Right lobe of liver (tissue), 6 donors: ENCODE data around the gene EYA3. TPM values are rescaled to one million over a fixed set of nuclear protein-coding genes. Genes with fewer than 3 reads are reported as not detected.

Source experiments
- ATAC-seq, 4 donors: fragments of 200-7000 bp; cut with Tn5 transposase; one replicate each; pipeline ENCODE4 v1.9.1; 2020; ENCODE audit warnings: mild to moderate bottlenecking in 4 of 4, moderate library complexity in 4 of 4
- DNase-seq, 3 donors: peaks; one replicate each; pipeline ENCODE4 v3.0.0-alpha.2; 2020
- H3K27ac ChIP-seq, 3 donors: fragments of 200-600 bp; one replicate each; pipeline ENCODE4 v1.8.0; 2022
- H3K27me3 ChIP-seq, 2 donors: fragments of 200-600 bp; one replicate each; pipeline ENCODE4 v1.8.0; 2022
- H3K36me3 ChIP-seq, 4 donors: fragments of 200-600 bp; sonication (generic) in 1 of 4; one replicate each; pipeline versions ENCODE4 v1.5.1 to v1.8.0; 2017 to 2022; ENCODE audit warnings: control low read depth in 1 of 4
- H3K4me1 ChIP-seq, 4 donors: fragments of 200-600 bp; sonication (generic) in 1 of 4; one replicate each; pipeline versions ENCODE4 v1.5.1 to v1.8.0; 2017 to 2022; ENCODE audit warnings: control low read depth in 1 of 4
- H3K4me3 ChIP-seq, 3 donors: fragments of 200-600 bp; one replicate each; pipeline ENCODE4 v1.8.0; 2022
- H3K9me3 ChIP-seq, 4 donors: fragments of 200-600 bp; sonication (generic) in 1 of 4; one replicate each; pipeline versions ENCODE4 v1.5.1 to v1.8.0; 2017 to 2022; ENCODE audit warnings: control low read depth in 1 of 4
- CTCF ChIP-seq, 4 donors: fragments of 200-600 bp in 3 of 4; fragments of 450-650 bp in 1 of 4; IDR thresholded peaks; one replicate each; pipeline versions ENCODE4 v1.5.1 to v1.8.0; 2016 to 2022; ENCODE audit warnings: antibody characterized with exemption in 4 of 4, mild to moderate bottlenecking in 2 of 4
- POLR2A ChIP-seq: fragments of 450-650 bp; IDR thresholded peaks from one replicate; pipeline ENCODE4 v1.6.1; 2017; ENCODE audit warnings: antibody characterized with exemption, mild to moderate bottlenecking
- WGBS: methylation state at CpG from one replicate; pipeline ENCODE4 v1.1.6; 2018; ENCODE audit warnings: low coverage, low lambda C conversion rate; ENCODE audit not compliant: insufficient coverage; ENCODE audit errors: missing lambda C conversion rate; 5-methylcytosine and 5-hydroxymethylcytosine counted together
- intact Hi-C, 2 donors: fragments of 100-400 bp; cut with DNase I; formaldehyde crosslinking; loops; one replicate each; pipeline versions ENCODE4 v1.11.2 to v1.14.1; 2022
- total RNA-seq, 6 experiments: library from RNA; depleted of rRNA in 2 of 6; stranded (reverse); fragments of >200 nt in 2 of 6; fragmentation: NEBNext Ultra II Directional in 3 of 6; extraction: Animal tissue kit (Norgen Biotek cat#: 25700) in 3 of 6; gene quantifications; one replicate each; pipeline versions ENCODE4 v1.1.0 to v1.2.4, GENCODE V29; 2016 to 2023
- donor health status: DM: no; HTN: yes; CAD: no.
- donor health status: DM: no; HTN: no; CAD: no.
- donor health status: DM: no; HTN: no; CAD: no.
- donor health status: DM: no; HTN: yes; CAD: no.
- donor health status: DM: no; HTN: yes; CAD: no.

EYA3 gene
- total RNA-seq, 6 experiments from 2014 or later, result 6.6 to 10.2 (median 7.3) TPM

GRCh38 chr1:28111157-28111556 lies 22.7 kb upstream of the EYA3 start:
- Histone ChIP-seq H3K9me3 (no peaks in the 10 kb centered on the region), H3K27ac (no peak overlapping the region), H3K27me3 (no peaks in the 10 kb centered on the region), H3K36me3 (no peaks in the 10 kb centered on the region), H3K4me1 (no peaks in the 10 kb centered on the region), H3K4me3 (no peak overlapping the region)
- no peak for TF ChIP-seq POLR2A
- no peak for TF ChIP-seq CTCF (IDR thresholded peaks at IDR 0.05)
- WGBS, result 79% methylated on average over 2 of the region's 2 CpGs
- no peak for DNase-seq
- ATAC-seq, result peak; percentile 19 to 45 (median 28)
- intact Hi-C loops, result no loop called here

- H3K9me3 ChIP-seq, result no peaks in the 10 kb centered on the region
- ATAC-seq (no peak), DNase-seq (no peak)
- no peaks in the 10 kb centered on the region for H3K36me3 ChIP-seq
- no peak for TF ChIP-seq CTCF (IDR thresholded peaks at IDR 0.05)
- TF ChIP-seq POLR2A, result no peak
- no peak overlapping the region for H3K27ac ChIP-seq
- intact Hi-C loops, result no loop called here
- no peaks in the 10 kb centered on the region for H3K27me3 ChIP-seq
- WGBS, result 82% methylated on average over 1 of the region's 1 CpG
- H3K4me1 ChIP-seq, result no peaks in the 10 kb centered on the region
- H3K4me3 ChIP-seq, result no peak overlapping the region
These were observed 22.1 kb upstream of the EYA3 start for GRCh38 chr1:28110555-28110954.

GRCh38 chr1:28109639-28110038 lies 21.2 kb upstream of the EYA3 start:
- intact Hi-C loops, result no loop called here
- TF ChIP-seq CTCF (IDR thresholded peaks at IDR 0.05) (no peak), POLR2A (no peak)
- Histone ChIP-seq H3K4me3 (no peak overlapping the region), H3K4me1 (no peaks in the 10 kb centered on the region), H3K27ac (no peak overlapping the region), H3K27me3 (no peaks in the 10 kb centered on the region), H3K36me3 (no peaks in the 10 kb centered on the region), H3K9me3 (no peaks in the 10 kb centered on the region)
- 82% methylated on average over 3 of the region's 3 CpGs for WGBS
- no peak for ATAC-seq
- DNase-seq, result no peak

- 78% methylated on average over 2 of the region's 2 CpGs for WGBS
- ATAC-seq (peak in 2 of 4 donors; percentile 26 to 27), DNase-seq (peak in 1 of 3 donors; percentile 35)
- TF ChIP-seq CTCF (IDR thresholded peaks at IDR 0.05) (no peak), POLR2A (no peak)
- H3K27ac ChIP-seq, result no peak overlapping the region
- H3K36me3 ChIP-seq, result no peaks in the 10 kb centered on the region
- no peaks in the 10 kb centered on the region for H3K9me3 ChIP-seq
- no peaks in the 10 kb centered on the region for H3K27me3 ChIP-seq
- no peaks in the 10 kb centered on the region for H3K4me1 ChIP-seq
- intact Hi-C loops, result no loop called here
- H3K4me3 ChIP-seq, result no peak overlapping the region
These were observed 19.6 kb upstream of the EYA3 start for GRCh38 chr1:28108001-28108400.
